PC-9 (cell line): ENCODE results near the gene WDFY3. TPM values are rescaled to one million over a fixed set of nuclear protein-coding genes. Genes with fewer than 3 reads are reported as not detected.

Experiments
- BruUV-seq: library from RNA; stranded (reverse); fragments of 400-500 nt; replicated peaks from 2 replicates; lab custom pipeline; 2021; lab: Mats Ljungman, UMichigan
- CTCF ChIA-PET: fragments of 300-600 bp; sonication (Branson Sonifier 250); formaldehyde crosslinking; loops from one replicate; lab custom pipeline; 2022; ENCODE audit warnings: antibody characterized with exemption; lab: Charles Lee
- POLR2A ChIA-PET: fragments of 300-600 bp; sonication (Branson Sonifier 250); formaldehyde crosslinking; loops from one replicate; lab custom pipeline; 2022; ENCODE audit warnings: antibody characterized with exemption; ENCODE audit not compliant: unreplicated experiment; lab: Charles Lee
- DNase-seq, 2 experiments: peaks; one replicate each; pipeline versions ENCODE4 v3.0.0 to v3.0.0-alpha.2; 2015 to 2022; ENCODE audit warnings: mixed read lengths in 1 of 2
- H2AFZ ChIP-seq: fragments of 200-600 bp; sonication (generic); 2 replicates; pipeline ENCODE4 v1.8.1; 2017; ENCODE audit warnings: antibody characterized with exemption
- H3F3A ChIP-seq: fragments of 200-600 bp; sonication (generic); 2 replicates; pipeline ENCODE4 v1.8.1; 2017; ENCODE audit warnings: antibody characterized with exemption, mild to moderate bottlenecking, low read depth; ENCODE audit not compliant: insufficient read depth
- H3K27ac ChIP-seq: fragments of 200-600 bp; sonication (generic); 2 replicates; pipeline ENCODE4 v1.6.1; 2016; ENCODE audit warnings: mixed run types
- H3K27me3 ChIP-seq: fragments of 200-600 bp; sonication (generic); 2 replicates; pipeline ENCODE4 v1.6.1; 2016; ENCODE audit warnings: low read depth, mixed run types; ENCODE audit not compliant: insufficient read depth
- H3K36me3 ChIP-seq: fragments of 200-600 bp; sonication (generic); 2 replicates; pipeline ENCODE4 v1.6.1; 2016; ENCODE audit warnings: low read depth, mixed run types
- H3K4me1 ChIP-seq: fragments of 200-600 bp; sonication (generic); replicated peaks from 2 replicates; pipeline ENCODE4 v1.6.1; 2016; ENCODE audit warnings: mixed run types; ENCODE audit not compliant: insufficient read depth
- H3K4me2 ChIP-seq: fragments of 200-600 bp; sonication (generic); 2 replicates; pipeline ENCODE4 v1.6.1; 2017; ENCODE audit warnings: mixed run types
- H3K4me3 ChIP-seq: fragments of 200-600 bp; sonication (generic); 2 replicates; pipeline ENCODE4 v1.6.1; 2016; ENCODE audit warnings: mixed run types
- H3K79me2 ChIP-seq: fragments of 200-600 bp; sonication (generic); 2 replicates; pipeline ENCODE4 v1.6.1; 2017; ENCODE audit warnings: low read depth, mixed run types
- H3K9me2 ChIP-seq: fragments of 200-600 bp; sonication (generic); 2 replicates; pipeline ENCODE4 v1.8.1; 2017; ENCODE audit warnings: mild to moderate bottlenecking; ENCODE audit not compliant: insufficient read depth
- H3K9me3 ChIP-seq: fragments of 200-600 bp; sonication (generic); 2 replicates; pipeline ENCODE4 v1.8.1; 2016; ENCODE audit warnings: low read depth; ENCODE audit not compliant: insufficient read depth
- H4K20me1 ChIP-seq: fragments of 200-600 bp; sonication (generic); 2 replicates; pipeline ENCODE4 v1.8.1; 2017; ENCODE audit not compliant: insufficient read depth
- EZH2 ChIP-seq: fragments of 200-600 bp; sonication (generic); IDR thresholded peaks from 2 replicates; pipeline ENCODE4 v1.8.0; 2017; ENCODE audit warnings: antibody characterized with exemption, low read depth
- intact Hi-C: fragments of 100-400 bp; cut with micrococcal nuclease; formaldehyde crosslinking; loops from one replicate; pipeline ENCODE4 v1.10.0; 2022; ENCODE audit not compliant: unreplicated experiment
- total RNA-seq: library from RNA; stranded (reverse); gene quantifications from 2 replicates; pipeline ENCODE4 v1.2.3, GENCODE V29; 2021
- TF ChIP-seq, protein P1 (sequence below): fragments of 200-600 bp; sonication (generic); conservative IDR thresholded peaks from 2 replicates; pipeline ENCODE4 v1.6.1; 2017; ENCODE audit warnings: mixed run types, antibody characterized with exemption, mild to moderate bottlenecking, moderate library complexity

Gene WDFY3
- total RNA-seq, 1 experiment from 2014 or later, result 35.4 TPM

DNA sequence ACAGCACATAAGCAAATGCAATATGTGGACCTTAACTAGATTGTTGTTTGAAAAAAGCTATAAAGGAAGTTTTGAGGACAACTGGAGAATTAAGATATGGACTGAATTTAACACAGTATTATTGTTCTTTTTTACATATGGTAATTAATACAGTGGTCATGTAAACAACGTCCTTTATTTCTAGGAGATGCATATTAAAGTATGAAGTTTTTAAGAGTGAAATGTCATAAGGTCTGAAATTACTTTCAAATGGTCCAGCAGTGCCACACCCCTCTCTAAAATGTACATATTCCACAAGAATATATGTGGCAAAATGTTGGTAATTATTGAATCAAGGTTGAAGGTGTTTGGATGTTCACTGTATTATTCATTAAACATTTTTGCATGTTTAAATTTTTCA is 40.9 kb downstream of the WDFY3 start:
- H3K9me2 ChIP-seq, result no peaks in the 10 kb centered on the region
- TF ChIP-seq, protein P1, sequence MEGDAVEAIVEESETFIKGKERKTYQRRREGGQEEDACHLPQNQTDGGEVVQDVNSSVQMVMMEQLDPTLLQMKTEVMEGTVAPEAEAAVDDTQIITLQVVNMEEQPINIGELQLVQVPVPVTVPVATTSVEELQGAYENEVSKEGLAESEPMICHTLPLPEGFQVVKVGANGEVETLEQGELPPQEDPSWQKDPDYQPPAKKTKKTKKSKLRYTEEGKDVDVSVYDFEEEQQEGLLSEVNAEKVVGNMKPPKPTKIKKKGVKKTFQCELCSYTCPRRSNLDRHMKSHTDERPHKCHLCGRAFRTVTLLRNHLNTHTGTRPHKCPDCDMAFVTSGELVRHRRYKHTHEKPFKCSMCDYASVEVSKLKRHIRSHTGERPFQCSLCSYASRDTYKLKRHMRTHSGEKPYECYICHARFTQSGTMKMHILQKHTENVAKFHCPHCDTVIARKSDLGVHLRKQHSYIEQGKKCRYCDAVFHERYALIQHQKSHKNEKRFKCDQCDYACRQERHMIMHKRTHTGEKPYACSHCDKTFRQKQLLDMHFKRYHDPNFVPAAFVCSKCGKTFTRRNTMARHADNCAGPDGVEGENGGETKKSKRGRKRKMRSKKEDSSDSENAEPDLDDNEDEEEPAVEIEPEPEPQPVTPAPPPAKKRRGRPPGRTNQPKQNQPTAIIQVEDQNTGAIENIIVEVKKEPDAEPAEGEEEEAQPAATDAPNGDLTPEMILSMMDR, result no peak
- no peak for TF ChIP-seq EZH2
- no peak overlapping the region for H3K4me3 ChIP-seq
- no peaks in the 10 kb centered on the region; the same call in 1 of the 2 replicates for H3K9me3 ChIP-seq
- no peak for DNase-seq
- H3K27ac ChIP-seq, result peak overlapping the region; percentile 66
- H3K4me2 ChIP-seq, result peak overlapping the region; percentile 59
- CTCF ChIA-PET, result no interaction called here
- no peaks in the 10 kb centered on the region for H3K79me2 ChIP-seq
- H3K27me3 ChIP-seq, result no peaks in the 10 kb centered on the region
- intact Hi-C loops, result loop anchor here (2.0 kb wide), 1 partner anchor 41 kb away; the partner anchor contains the start of gene WDFY3
- H3K4me1 ChIP-seq, result peaks cover 32% of the 10 kb centered on the region
- H2AFZ ChIP-seq, result no peak overlapping the region
- H3F3A ChIP-seq, result 0 out of 2 replicates have a peak, but pooled peaks cover 4% of the 10 kb centered on the region
- no peaks in the 10 kb centered on the region for H4K20me1 ChIP-seq
- no TSS peak for BruUV-seq
- POLR2A ChIA-PET, result no interaction called here
- no peaks in the 10 kb centered on the region for H3K36me3 ChIP-seq

DNA sequence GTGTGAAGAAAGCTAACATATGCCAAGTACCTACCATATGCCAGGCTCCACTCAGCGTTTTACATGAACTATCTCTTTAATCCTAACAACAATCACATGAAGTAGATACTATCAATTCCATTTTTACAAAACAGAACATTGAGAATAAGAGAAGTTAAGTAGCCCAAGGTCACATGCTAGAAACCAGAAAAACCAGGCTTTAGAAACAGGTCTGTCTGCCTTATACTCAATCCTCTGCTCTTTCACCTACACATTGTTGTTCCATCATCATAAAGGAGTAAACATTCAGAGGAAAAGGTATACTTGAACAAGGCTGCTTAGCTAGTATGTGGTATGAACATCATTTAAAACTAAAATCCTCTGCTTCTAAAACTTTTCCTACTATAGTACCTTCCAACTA is 42.1 kb downstream of the WDFY3 start:
- DNase-seq, result peak in 1 of 2 experiments; percentile 68
- Histone ChIP-seq H3K9me2 (no peaks in the 10 kb centered on the region), H3K27me3 (no peaks in the 10 kb centered on the region), H3F3A (0 out of 2 replicates have a peak, but pooled peaks cover 4% of the 10 kb centered on the region), H3K4me3 (peak overlapping the region; percentile 31), H3K27ac (peak overlapping the region; percentile 66), H2AFZ (no peak overlapping the region), H3K4me1 (peaks cover 33% of the 10 kb centered on the region), H3K4me2 (peak overlapping the region; percentile 59), H3K9me3 (no peaks in the 10 kb centered on the region; the same call in 1 of the 2 replicates), H4K20me1 (no peaks in the 10 kb centered on the region), H3K36me3 (no peaks in the 10 kb centered on the region), H3K79me2 (no peaks in the 10 kb centered on the region)
- CTCF ChIA-PET, result no interaction called here
- no TSS peak for BruUV-seq
- no peak for TF ChIP-seq EZH2
- TF ChIP-seq, protein P1, result no peak
- intact Hi-C loops, result loop anchor here (2.0 kb wide), 1 partner anchor 42 kb away; the partner anchor contains the start of gene WDFY3
- POLR2A ChIA-PET, result no interaction called here

DNA sequence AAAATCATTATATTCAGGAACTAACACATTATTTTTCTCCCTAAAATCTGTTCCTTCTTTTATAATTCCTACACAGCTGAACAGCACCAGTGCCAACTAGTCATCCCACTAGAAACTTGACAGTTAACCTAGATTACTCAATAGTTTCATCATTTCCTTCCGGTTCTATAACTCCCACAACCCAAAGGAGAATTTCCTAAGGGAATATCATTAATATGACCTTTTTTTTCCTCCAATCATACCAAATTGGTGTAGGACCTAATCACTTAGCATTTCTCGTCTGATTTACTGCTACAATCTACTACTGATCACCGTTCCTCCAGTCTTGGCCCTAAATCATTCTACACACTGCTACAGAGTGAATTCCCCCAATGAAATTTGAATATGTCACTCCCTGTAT is 45.9 kb downstream of the WDFY3 start:
- H3K9me2 ChIP-seq, result no peaks in the 10 kb centered on the region
- no peaks in the 10 kb centered on the region; the same call in 1 of the 2 replicates for H3K9me3 ChIP-seq
- H4K20me1 ChIP-seq, result no peaks in the 10 kb centered on the region
- no peaks in the 10 kb centered on the region for H3K79me2 ChIP-seq
- peak overlapping the region; percentile 50 for H3K27ac ChIP-seq
- H3K4me1 ChIP-seq, result peaks cover 30% of the 10 kb centered on the region
- no peak for TF ChIP-seq EZH2
- TF ChIP-seq, protein P1, result no peak
- no TSS peak for BruUV-seq
- no peak overlapping the region for H3K4me3 ChIP-seq
- H3K27me3 ChIP-seq, result no peaks in the 10 kb centered on the region
- H3K36me3 ChIP-seq, result no peaks in the 10 kb centered on the region
- DNase-seq, result no peak
- 0 out of 2 replicates have a peak, but pooled peaks cover 5% of the 10 kb centered on the region for H3F3A ChIP-seq
- intact Hi-C loops, result no loop called here
- no peak overlapping the region for H3K4me2 ChIP-seq
- H2AFZ ChIP-seq, result no peak overlapping the region
- ChIA-PET CTCF (no interaction called here), POLR2A (no interaction called here)
